Thymus (tissue), 11 donors: ENCODE measurements around the gene CD82. TPM values are rescaled to one million over a fixed set of nuclear protein-coding genes. Genes with fewer than 3 reads are reported as not detected.

Source experiments
- DNase-seq, 9 donors: peaks; one replicate each; pipeline ENCODE4 v3.0.0-alpha.2; 2013; ENCODE audit warnings: low spot score in 9 of 9, low read depth in 6 of 9, missing footprints in 1 of 9
- H3K27ac ChIP-seq, 2 donors: one replicate each; pipeline ENCODE4 v1.5.1; 2013; ENCODE audit warnings: control low read depth in 1 of 2, low read depth in 1 of 2, low read length in 1 of 2, mild to moderate bottlenecking in 1 of 2, moderate library complexity in 1 of 2
- H3K27me3 ChIP-seq, 2 donors: one replicate each; pipeline ENCODE4 v1.5.1; 2013; ENCODE audit warnings: low read length in 1 of 2; ENCODE audit not compliant: control insufficient read depth in 2 of 2, insufficient read depth in 1 of 2
- H3K36me3 ChIP-seq, 2 donors: one replicate each; pipeline ENCODE4 v1.5.1; 2013; ENCODE audit warnings: low read length in 1 of 2, mild to moderate bottlenecking in 1 of 2, moderate library complexity in 1 of 2; ENCODE audit not compliant: control insufficient read depth in 2 of 2, insufficient read depth in 2 of 2
- H3K4me1 ChIP-seq, 2 donors: one replicate each; pipeline ENCODE4 v1.5.1; 2013; ENCODE audit warnings: low read length in 2 of 2; ENCODE audit not compliant: control insufficient read depth in 2 of 2, insufficient read depth in 2 of 2
- H3K4me3 ChIP-seq, 2 donors: one replicate each; pipeline ENCODE4 v1.5.1; 2013; ENCODE audit warnings: low read length in 2 of 2, control low read depth in 1 of 2, mild to moderate bottlenecking in 1 of 2
- H3K9me3 ChIP-seq, 2 donors: one replicate each; pipeline ENCODE4 v1.5.1; 2013; ENCODE audit warnings: low read length in 1 of 2, mild to moderate bottlenecking in 1 of 2; ENCODE audit not compliant: control insufficient read depth in 2 of 2, insufficient read depth in 1 of 2
- WGBS: extraction: QIAGEN DNeasy Blood & Tissue Kit; methylation state at CpG from one replicate; pipeline ENCODE4 v1.1.7; 2013; 5-methylcytosine and 5-hydroxymethylcytosine counted together
- polyA plus RNA-seq: library from polyadenylated mRNA; stranded (reverse); fragments of 200-250 nt; gene quantifications from one replicate; pipeline ENCODE4 v1.2.3, GENCODE V29; 2013
- total RNA-seq: library from RNA; stranded (reverse); fragments of 120-200 nt; gene quantifications from one replicate; pipeline ENCODE4 v1.2.4, GENCODE V29; 2013
- donor health status: healthy.

Gene CD82
- total and polyA plus RNA-seq, 2 donors, result 34.8 to 34.9 TPM

GRCh38 chr11:44577231-44577830 lies 11.9 kb downstream of the CD82 start:
- peak in 1 of 9 donors; percentile 38 for DNase-seq
- peaks cover 63 to 93% of the 10 kb centered on the region in 2 donors for H3K4me1 ChIP-seq
- WGBS, result 37% methylated on average over 7 of the region's 7 CpGs
- no peaks in the 10 kb centered on the region for H3K27me3 ChIP-seq
- peaks cover 0 to 4% of the 10 kb centered on the region in 2 donors for H3K9me3 ChIP-seq
- H3K4me3 ChIP-seq, result no peak overlapping the region
- peaks cover 5 to 10% of the 10 kb centered on the region in 2 donors for H3K36me3 ChIP-seq
- H3K27ac ChIP-seq, result peak overlapping the region; percentile 21 to 42

- Histone ChIP-seq H3K36me3 (peaks cover 7 to 8% of the 10 kb centered on the region in 2 donors), H3K9me3 (peaks cover 1 to 10% of the 10 kb centered on the region in 2 donors), H3K27me3 (no peaks in the 10 kb centered on the region), H3K4me1 (peaks cover 54 to 83% of the 10 kb centered on the region in 2 donors), H3K4me3 (no peak overlapping the region), H3K27ac (no peak overlapping the region)
- WGBS, result 29% methylated on average over 5 of the region's 5 CpGs
- DNase-seq, result no peak
These were observed 12.8 kb downstream of the CD82 start for GRCh38 chr11:44578279-44578678.

- no peak for DNase-seq
- Histone ChIP-seq H3K4me1 (peaks cover 44 to 73% of the 10 kb centered on the region in 2 donors), H3K27me3 (no peaks in the 10 kb centered on the region), H3K36me3 (peaks cover 7 to 8% of the 10 kb centered on the region in 2 donors), H3K9me3 (peaks cover 1 to 12% of the 10 kb centered on the region in 2 donors), H3K4me3 (no peak overlapping the region), H3K27ac (peak overlapping the region in 1 of 2 donors; percentile 32)
- 63% methylated on average over 6 of the region's 6 CpGs for WGBS
These were observed 13.9 kb downstream of the CD82 start for GRCh38 chr11:44579302-44579761.

DNA sequence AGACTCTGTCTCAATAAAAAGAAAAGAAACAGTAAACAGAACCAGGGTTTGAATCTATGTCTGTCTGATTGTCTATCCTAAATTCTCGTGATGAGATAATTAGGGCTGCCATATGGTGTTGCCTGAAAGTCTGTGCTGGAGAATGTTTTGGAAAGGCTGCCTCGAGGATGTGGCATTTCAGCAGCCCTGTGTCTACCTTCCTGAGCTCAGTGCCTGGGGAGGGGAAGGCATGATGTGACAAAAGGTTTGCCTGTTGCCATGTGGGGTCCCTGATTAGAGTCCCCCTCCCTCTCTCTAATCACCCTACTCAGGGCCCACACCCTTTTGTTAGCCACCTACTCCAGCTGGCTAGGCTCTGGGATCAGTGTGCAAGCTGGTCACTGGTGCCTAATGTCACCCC lies 15.2 kb downstream of the CD82 start:
- DNase-seq, result no peak
- peaks cover 32 to 59% of the 10 kb centered on the region in 2 donors for H3K4me1 ChIP-seq
- H3K27me3 ChIP-seq, result no peaks in the 10 kb centered on the region
- H3K27ac ChIP-seq, result no peak overlapping the region
- WGBS, result 86% methylated on average over 2 of the region's 2 CpGs
- no peak overlapping the region for H3K4me3 ChIP-seq
- H3K36me3 ChIP-seq, result peaks cover 13 to 15% of the 10 kb centered on the region in 2 donors
- peaks cover 1 to 12% of the 10 kb centered on the region in 2 donors for H3K9me3 ChIP-seq

DNA sequence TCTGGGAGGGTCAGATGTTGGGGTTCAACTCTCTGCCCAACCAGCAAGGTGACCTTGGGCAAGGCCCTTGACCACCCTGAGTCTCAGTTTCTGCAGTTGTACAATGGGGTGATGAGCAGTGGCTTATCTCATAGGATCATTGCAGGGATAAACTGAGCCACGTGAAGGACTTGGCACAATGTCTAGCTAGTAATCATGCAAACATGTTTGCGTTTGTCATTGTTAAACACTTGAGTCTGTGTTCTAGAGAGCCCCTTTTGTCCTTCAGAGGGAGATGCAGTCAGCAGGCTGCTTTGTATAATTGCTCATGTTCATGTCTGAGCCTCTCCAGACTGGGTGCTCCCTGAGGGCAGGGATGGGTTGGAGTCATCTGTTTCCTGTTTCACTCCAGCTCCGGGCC lies 15.8 kb downstream of the CD82 start:
- H3K9me3 ChIP-seq, result peaks cover 1 to 12% of the 10 kb centered on the region in 2 donors
- peaks cover 28 to 54% of the 10 kb centered on the region in 2 donors for H3K4me1 ChIP-seq
- no peak overlapping the region for H3K27ac ChIP-seq
- no peak for DNase-seq
- 99% methylated on average over 3 of the region's 3 CpGs for WGBS
- no peaks in the 10 kb centered on the region for H3K27me3 ChIP-seq
- no peak overlapping the region for H3K4me3 ChIP-seq
- H3K36me3 ChIP-seq, result peaks cover 14 to 15% of the 10 kb centered on the region in 2 donors

- no peak for DNase-seq
- Histone ChIP-seq H3K9me3 (peaks cover 1 to 12% of the 10 kb centered on the region in 2 donors), H3K4me3 (no peak overlapping the region), H3K36me3 (peaks cover 22% of the 10 kb centered on the region in 2 donors), H3K27ac (no peak overlapping the region), H3K27me3 (no peaks in the 10 kb centered on the region), H3K4me1 (peaks cover 16 to 38% of the 10 kb centered on the region in 2 donors)
- 97% methylated on average over 3 of the region's 3 CpGs for WGBS
These were observed 17.3 kb downstream of the CD82 start for GRCh38 chr11:44582641-44583352.

DNA sequence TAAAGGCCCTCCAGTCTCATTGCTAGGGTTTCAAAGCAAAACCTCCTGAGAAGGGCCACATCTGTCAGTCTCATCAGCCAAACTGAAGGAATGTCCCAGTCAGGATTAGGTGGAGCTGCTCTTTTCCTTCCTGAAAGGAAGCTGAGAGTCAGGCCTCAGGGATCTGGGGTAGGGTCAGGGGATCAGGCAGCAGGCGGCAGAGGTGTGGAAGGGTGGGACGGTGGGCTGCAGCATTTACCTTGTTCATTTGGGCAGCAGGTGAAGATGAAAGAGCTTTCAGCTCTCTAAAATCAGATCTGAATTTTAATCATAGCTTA lies 17.8 kb downstream of the CD82 start:
- Histone ChIP-seq H3K27ac (no peak overlapping the region), H3K36me3 (peaks cover 24 to 26% of the 10 kb centered on the region in 2 donors), H3K27me3 (no peaks in the 10 kb centered on the region), H3K9me3 (peaks cover 1 to 12% of the 10 kb centered on the region in 2 donors), H3K4me1 (peaks cover 11 to 33% of the 10 kb centered on the region in 2 donors), H3K4me3 (no peak overlapping the region)
- DNase-seq, result no peak
- WGBS, result 97% methylated on average over 2 of the region's 2 CpGs

DNA sequence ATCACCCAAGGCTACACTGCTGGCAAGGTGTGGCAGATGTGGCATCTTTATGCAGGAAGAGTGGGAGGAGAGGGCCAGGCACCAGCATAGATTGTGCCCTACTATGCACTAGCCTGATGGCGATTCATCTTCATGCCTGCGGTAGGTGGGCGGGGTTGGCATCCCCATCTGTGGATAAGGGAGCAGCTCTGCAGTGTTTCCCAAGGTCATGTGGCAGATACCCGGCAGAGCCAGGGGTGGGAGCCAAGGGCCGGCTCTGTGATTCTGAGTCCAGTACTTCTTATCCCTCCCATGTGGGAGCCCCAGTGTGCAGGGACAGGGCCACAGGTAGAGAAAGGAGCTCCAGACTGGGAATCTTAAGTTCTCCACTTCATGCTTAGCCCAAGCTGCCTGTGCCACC lies 20.0 kb downstream of the CD82 start:
- Histone ChIP-seq H3K27ac (no peak overlapping the region), H3K36me3 (peaks cover 32 to 36% of the 10 kb centered on the region in 2 donors), H3K4me1 (peaks cover 0 to 12% of the 10 kb centered on the region in 2 donors), H3K4me3 (no peak overlapping the region), H3K9me3 (peaks cover 1 to 12% of the 10 kb centered on the region in 2 donors), H3K27me3 (no peaks in the 10 kb centered on the region)
- DNase-seq, result no peak
- WGBS, result 97% methylated on average over 5 of the region's 5 CpGs

DNA sequence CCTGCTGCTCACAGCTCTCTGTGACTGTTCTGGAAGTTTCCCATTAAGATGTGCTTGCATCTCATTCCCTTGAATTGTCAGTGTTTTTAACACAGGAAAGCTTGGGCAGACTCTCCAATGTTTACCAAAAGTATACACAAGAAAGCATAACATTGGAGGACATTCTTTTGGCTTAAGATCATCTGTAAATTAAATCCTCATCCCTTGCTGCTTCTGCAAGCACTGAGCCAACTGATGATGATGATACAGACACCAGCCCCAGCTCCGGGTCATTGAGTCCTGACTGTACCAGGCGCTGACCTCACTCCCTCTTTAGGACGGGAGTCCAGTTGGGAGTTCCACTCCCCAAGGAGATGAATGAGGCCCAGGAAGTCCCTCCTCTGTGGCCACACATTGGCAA lies 23.8 kb downstream of the CD82 start:
- 99% methylated on average over 3 of the region's 3 CpGs for WGBS
- H3K27ac ChIP-seq, result no peak overlapping the region
- DNase-seq, result no peak
- no peaks in the 10 kb centered on the region for H3K9me3 ChIP-seq
- no peak overlapping the region for H3K4me3 ChIP-seq
- H3K4me1 ChIP-seq, result peaks cover 0 to 10% of the 10 kb centered on the region in 2 donors
- H3K36me3 ChIP-seq, result peaks cover 37 to 42% of the 10 kb centered on the region in 2 donors
- H3K27me3 ChIP-seq, result no peaks in the 10 kb centered on the region
